Stimulated activated CD8-positive, alpha-beta memory T cell treated with anti-CD3 and anti-CD28 coated beads, Interleukin-12 subunit alpha, Interleukin-12 subunit beta, amount 100 ng/mL, for 24 hours (primary cell): ENCODE results near the gene NUP210.
A peak's percentile ranks its signal among the peaks of the same experiment; 100 is the strongest.

Experiments
- DNase-seq: peaks from one replicate; pipeline ENCODE4 v3.0.0-alpha.2; 2020; ENCODE audit errors: extremely low read depth

Gene NUP210

DNA sequence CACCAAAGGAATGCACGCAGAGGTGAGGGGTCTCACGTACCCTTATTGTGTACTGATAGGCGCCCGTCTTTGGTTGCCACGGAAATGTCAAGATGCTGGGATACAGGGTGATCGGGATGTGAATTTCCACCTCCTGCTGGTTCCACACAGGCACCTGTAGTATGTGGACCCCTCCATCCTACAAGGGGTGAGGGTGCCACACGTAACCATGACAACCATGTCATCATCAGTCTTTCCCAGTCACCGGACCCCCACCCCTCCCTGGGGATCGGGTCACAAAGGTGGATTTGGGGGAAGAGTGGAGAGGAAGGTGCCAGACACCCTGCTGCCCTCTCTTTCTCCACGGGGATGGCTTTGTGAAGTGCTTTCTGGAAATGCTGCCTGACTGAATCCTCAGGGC lies 44.7 kb downstream of the NUP210 start:
- DNase-seq, result no peak

DNA sequence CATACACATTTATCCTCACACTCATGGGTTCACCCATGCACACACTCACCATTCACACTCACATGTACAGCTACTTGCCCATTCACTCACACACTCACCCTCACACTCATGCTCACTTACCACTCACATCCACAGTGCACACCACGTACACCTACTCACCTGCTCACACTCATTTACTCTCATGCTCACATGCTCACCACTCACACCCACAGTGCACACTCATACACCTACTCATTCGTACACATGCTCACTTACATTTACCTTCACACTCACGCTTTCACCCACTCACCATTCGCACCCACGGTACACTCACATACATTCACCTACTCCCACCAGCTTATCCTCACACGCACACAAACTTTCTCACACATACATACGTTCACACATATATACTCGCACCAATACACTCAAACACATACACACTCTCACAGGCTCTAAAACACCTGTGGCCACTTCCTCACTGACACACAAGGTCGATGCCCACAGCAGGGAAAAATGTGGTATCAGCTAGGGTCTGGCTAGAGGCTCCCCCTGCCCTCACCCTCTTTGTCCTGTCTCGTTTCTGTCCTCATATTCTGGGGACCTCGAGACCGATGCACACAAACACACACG lies 46.0 kb downstream of the NUP210 start:
- no peak for DNase-seq

DNA sequence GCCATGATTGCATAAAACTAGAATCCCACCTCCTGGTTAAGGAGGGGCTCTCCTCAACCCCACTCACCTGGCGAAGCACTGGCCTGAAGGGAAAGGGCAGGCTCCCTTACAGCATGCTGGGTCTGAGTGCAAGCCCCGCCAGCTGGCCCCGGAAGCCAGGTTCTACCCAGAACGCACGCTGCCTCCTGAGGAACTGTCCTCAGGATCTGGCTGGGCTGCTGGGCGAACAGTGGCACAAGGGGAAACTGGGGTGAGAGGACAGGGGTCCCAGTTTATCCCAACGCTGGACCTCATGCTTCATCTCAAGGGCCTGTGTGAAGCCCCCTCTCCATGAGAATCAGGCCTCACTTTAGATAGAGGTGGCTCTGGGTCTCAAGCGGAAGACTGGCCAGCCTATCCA lies 47.5 kb downstream of the NUP210 start:
- no peak for DNase-seq

DNA sequence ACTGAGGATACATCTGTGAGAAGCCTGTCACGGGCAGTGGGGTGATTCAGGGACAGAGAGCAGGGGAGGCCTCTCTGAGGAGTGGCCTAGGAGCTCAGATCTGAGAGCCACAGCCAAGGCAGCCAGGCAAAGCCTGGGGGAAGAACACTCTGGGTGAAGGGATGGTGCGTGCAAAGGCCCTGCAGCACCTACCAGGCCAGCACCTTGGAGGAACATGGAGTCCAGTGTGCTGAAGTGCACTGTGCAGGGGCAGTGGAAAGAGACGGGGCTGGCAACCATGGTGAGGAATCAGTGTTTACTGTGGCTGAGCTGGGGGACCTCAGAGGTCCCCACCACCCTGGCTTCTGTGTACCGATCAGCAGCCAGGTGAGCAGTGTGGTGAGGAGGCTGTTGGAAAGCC lies 48.0 kb downstream of the NUP210 start:
- no peak for DNase-seq

DNA sequence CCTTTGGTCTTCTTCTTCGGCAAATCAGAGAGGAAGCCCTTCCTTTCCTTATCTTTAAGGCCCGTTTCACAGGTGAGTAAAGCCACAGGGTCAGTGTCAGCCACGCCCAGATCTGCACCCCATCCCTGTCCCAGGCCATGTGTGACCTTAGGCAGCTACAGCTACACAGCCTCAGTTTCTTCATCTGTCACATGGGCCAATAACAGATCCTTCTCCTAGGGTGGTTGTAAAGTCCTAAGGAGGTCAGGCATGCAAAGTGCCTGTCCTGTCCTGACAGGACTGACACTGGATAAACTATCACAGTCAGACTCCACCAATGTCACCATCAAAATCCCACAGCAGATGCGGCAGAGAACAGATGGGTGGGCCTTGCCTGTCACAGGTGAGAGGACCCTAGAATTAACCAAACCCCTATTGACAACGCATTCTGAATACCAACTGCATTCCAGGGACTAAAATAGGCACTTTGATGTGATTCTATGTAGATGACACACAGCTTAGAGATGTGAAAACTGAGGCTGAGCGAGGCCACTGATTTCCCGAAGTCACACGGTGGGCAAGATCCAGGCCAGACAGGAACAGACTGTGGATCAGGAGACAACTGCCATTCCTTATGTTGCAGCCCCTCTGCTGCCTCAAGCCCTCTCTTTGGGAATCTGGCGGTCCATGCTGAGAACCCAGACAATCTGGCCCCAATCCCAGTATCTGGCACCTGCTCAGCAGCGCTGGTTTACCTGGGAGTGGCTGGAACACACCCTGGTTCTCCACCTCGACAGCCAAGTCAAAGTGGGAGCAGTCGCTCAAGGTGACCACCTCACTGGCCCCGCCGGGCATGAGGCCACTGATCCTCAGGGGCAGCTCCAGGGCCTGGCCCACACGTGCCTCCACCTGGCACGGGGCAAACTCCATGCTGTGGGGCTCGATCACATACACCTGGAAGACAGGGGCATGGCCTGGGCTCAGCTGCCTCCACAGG lies 48.7 kb downstream of the NUP210 start:
- DNase-seq, result no peak

DNA sequence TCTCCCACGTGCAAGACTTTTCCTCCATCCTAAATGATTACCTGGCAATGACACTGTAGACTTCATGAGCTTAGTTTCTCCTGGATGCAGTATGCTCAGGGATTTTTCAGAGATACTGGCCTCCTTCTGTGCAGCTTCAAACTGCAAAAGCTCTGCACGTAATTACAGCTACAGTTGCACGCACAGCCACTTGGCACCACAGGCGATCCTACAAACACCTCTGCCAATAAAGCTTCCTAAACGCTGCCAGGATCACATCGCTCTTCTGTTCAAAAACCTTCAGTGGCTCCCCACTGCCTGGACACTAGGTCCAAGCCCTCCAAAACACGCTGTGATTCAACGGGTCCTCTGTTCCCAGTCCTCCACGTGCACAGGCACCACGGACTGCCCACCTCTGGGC lies 49.5 kb downstream of the NUP210 start:
- no peak for DNase-seq

DNA sequence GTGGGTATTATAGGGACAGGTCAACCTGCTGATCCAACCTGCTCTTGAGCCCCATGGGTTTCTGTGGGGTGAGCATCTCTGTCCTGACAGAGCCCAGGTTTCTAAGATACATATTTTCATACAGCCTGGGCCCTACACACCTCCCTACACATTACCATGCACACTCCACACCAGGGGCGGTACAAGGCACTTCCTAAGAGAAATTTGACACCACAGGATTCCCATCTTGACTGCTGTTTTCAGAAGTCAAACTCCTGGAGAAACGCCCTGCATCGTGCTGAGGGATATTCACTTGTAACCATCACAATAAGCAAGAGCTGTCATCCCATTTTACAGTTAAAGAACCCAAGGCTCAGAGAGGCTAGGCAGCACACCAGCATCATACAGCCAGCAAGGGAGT lies 50.1 kb downstream of the NUP210 start:
- DNase-seq, result no peak

DNA sequence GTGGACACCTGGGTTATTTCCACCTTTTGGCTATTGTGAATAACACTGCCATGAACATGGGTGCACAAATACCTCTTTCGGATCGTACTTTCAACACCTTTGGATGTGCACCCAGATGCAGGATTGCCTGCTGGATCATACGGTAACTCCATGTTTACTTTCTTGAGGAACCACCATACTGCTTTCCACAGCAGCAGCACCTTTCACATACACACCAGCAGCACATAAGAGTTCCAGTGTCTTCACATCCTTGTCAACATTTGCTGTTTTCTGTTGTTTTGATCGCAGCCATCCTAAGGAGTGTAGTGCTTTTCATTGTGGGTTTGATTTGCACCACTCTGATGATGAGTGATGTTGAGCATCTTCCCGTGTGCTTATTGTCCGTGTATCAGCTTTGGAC lies 51.3 kb downstream of the NUP210 start:
- DNase-seq, result no peak

DNA sequence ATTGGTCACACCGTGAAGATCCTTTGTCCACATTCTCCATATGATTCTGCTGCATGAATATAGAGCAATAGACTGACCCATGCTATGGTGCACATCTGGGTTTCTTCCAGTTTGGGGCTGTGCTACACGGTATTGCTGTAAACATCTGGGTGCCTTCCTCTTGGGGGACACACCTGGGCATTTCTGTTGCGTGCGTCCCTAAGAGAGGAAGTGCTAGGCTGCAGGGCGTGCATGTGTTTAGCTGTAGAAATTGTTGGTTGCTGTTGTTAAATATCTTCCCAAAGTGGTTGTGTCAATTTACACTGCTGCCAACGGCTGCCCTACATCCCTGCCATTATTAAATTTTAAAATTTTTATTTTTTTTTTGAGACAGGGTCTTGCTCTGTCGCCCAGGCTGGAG lies 52.4 kb downstream of the NUP210 start:
- DNase-seq, result no peak

DNA sequence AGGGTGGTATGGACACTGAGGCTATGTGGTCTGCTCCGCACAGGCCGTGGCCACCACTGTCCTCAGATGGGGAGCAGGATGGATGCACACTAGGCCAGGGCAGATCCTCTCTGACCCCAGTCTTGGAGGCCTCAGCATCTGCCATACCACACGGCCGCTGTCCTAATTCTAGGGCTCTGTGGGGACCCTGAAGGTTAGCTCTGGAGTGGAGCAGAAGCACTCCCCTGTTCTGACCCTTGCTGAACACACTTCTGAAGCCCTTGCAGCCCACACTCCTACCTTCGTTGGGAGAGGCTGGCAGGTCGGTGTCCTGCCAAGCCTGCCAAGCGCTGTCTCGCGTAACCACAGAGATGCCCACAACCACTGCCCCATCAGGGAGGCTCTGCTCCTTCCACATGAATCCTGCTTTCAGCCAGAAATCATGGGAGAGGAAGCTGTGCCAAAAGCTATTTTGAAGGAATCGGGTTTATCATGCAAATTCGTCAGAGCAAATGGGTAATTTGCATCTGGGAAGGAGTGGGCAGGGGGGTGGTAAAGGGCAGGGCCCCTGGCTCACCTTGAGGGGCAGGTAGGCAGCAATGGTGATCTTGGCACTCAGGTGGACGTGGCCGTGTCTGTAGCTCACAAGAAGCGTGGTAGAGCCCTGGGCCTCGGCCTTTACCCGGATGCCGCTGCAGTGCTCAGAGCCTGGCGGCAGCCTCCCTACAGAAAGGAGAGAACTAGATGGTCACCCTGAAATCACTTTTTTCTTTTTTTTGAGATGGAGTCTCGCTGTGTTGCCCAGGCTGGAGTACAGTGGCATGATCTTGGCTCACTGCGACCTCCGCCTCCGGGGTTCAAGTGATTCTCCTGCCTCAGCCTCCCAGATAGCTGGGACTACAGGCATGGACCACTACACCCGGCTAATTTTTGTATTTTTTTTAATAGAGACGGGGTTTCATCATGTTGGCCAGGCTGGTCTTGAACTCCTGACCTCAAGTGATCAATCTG lies 54.4 kb downstream of the NUP210 start:
- no peak for DNase-seq

DNA sequence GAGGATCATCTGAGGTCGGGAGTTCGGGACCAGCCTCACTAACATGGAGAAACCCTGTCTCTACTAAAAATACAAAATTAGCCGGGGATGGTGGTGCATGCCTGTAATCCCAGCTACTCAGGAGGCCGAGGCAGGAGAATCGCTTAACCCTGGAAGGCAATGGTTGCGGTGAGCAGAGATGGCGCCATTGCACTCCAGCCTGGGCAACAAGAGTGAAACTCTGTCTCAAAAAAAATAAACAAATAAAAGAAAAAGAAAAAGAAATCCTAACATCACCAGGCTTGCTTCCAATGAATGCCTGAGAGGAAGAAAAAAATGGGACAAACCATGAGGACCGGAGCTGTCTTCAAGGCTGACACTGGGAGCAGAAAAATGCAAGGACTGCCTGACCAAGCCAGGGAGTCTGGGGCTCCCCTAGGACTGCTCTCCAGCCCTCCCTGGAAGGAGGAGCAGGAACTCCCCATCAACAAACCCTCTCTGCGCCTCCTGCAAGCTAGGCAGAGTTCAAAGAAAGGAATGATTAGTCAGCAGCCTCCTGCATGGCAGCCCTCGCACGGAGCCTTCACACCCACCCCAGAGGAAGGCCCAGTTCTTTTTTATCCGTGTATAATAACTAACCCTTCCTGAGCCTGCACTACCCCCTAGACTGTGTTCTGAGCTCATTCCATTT lies 55.4 kb downstream of the NUP210 start:
- no peak for DNase-seq

DNA sequence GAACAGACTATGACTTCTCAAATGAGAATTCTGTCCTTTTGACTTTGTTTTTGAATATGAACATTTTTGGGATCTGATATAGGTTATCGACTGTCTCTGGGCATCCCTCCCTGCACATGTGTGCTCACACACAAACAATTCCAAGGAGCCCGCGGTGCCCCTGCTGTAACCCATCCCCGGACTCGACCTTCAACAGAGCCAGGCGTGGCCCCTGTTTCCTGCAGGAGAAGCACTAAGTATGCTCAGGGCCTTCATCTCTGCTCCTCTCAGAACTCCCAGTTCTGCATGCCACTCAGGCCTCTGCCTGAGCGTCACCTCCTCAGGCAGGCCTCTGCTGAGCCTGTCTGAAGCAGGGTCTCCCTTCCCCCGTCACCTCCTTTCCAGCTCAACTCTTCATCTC lies 57.6 kb downstream of the NUP210 start:
- no peak for DNase-seq

DNA sequence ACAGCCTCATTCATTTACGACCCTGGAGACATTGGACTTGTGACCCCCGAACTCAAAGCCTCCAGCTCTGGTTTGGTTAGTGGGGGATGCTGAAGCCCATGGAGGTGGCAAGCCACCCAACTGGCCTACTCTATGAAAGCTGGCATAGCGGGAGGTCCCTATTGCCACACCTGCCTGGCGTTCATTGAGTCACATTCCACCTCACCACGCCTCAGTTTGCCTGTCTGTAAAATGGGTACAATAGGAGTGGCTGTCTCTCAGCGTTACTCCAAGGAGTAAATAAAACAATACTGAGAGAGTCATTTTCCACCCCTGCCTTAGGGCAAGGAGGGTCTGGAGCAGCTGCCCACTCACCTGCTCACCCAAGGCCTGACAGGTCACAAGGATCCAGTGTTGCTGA lies 60.2 kb downstream of the NUP210 start:
- DNase-seq, result no peak

DNA sequence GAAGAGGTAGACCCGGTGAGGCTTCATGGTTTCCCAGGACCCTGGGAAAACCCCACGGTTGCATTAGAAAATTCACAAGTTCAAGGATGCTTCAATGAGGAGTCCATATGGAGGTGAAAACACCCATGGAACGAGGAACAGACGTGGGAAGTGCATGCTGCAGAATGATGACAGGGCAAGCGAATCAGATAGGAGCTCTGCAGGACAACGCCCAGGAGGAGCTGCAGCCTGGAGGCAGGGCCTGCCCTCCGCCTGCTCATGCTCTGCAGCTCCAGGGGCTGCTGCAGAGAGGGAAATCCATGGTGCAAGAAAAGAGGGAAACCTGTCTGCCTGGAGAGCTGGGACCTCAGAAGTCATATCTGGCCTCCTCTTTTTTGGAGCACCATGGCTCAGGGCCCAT lies 61.5 kb downstream of the NUP210 start:
- no peak for DNase-seq

DNA sequence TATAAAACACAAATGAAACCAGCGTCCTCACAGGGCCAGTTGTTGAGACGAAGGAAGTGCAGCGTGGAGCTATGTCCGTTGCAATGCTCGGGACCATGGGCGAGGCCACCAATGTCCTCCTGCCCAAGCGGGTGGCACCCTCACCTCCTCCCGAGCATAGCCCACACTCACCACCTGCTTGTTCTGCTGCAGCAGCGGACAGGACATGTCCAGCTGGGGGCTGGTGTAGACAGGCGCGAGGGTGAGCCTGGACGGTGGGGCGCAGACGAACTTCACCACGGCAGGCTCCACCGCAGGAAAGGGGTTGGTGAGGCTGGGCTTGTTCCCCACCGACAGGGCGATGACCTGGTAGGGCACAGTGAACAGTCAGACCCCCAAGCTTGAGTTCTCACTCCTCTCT lies 62.1 kb downstream of the NUP210 start:
- no peak for DNase-seq

DNA sequence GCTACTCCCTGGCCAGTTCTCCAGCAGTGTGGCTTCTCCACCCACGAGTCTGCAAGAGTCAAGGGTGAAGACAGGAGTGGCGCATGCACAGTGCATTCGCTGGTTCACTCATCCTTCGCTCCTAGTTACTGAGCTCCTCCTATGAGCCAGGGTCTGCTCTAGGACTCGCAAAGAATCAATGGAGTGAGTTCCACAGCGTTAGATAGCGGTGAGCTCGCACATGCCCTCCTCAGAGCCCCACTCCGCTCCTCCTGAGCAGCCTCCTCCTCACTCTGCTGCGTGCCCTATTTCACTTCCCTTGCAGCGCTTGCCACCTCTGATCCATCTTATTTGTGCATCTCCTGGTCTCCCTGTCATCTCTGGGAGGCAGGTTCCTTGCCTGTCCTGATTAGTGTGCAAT lies 63.0 kb downstream of the NUP210 start:
- no peak for DNase-seq

DNA sequence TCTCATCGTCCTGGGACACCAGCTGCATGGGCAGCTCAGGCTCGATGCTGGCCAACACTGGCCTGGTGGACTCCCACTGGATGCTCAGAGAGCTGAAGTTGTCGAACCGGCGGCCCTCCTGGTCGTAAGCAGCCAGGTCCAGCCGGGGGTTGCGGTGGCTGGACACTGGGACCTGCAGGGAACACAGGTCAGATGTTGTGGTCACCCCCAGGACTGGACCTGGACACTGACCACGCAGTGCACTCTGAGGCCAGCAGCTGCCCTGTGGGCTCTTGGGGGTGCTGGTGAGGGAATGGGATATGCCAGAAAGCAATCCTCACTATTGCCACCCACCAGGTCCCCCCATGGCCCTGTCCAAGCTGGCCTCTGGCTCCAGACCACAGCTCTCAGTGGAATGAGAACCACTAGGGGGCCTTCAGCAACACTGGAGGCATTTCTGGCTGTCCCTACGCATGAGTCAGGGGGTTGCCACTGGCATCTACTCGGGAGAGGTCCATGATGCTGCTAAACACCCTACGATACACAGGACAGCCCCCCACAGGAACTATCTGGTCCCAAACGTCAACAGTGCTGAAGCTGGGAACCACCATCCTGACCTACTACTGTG lies 66.1 kb downstream of the NUP210 start:
- DNase-seq, result no peak

DNA sequence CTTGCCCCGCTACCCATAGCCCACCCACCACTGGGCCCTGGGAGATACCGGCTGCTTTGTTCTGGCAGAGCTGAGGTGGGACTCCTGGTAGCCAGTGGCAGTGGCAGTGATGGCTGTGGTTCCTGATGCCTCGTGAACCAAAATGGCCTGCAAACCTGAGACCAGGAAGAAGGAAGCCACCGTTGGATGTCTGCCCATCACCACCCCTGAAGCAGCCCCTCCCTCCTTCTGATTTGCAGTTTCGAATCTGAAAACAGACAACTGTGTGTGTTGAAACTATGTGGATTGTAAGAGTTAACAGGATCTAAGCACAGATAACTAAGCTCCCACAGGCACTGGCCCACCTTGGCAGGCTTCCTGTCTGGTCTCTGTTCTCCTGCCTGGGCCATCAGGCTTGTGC lies 66.6 kb downstream of the NUP210 start:
- no peak for DNase-seq

DNA sequence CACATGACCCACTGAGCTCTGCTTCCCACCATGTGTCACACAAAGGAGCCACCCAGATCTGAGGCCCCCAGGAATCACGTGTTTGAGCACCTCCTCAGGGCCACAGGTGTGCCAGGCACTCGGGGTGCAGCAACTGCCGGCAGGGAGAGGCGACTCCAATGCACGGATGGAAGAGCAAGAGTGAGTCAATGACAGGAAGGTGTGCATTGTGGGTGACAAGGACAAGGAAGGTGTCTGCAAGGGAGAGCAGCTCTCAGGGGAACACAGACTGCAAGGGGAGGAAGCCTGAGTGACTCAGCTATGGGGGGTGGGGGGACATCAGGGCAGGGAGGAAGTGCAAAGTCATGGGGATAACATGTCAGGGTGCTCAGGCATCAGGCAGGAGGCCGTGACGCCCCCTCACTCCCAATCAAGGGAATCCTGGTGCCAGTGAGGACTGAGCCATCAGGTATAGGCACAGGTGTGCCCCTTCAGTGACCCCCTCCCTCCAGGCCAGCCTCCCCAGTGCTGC lies 67.4 kb downstream of the NUP210 start:
- peak; percentile 16 for DNase-seq

DNA sequence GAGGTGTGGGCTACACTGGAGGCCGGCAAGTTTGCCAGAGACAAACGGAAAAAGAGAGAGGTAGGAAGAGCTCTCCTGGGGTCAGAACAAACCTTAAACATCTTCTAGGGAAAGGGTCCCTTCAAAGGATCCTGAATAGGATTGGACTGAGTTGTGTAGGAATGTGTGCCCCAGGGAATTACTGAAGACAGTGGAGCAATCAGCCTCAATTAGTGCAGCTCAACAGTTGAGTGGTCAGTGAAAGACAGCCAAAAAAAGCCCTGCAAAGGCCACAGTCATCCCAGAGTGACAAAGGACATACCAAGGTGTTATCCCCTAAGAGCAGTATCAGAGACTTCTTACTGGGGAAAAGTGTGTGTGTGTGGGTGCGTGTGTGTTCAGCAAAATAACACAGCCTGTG lies 70.3 kb downstream of the NUP210 start:
- DNase-seq, result no peak
